DOHH2 (cell line): Measurements from ENCODE around the gene RBPMS2.

Experiments used
- H3F3A ChIP-seq: fragments of 200-600 bp; sonication (generic), shearing (Covaris generic); 2 replicates; pipeline ENCODE4 v1.6.0; 2016; ENCODE audit warnings: antibody characterized with exemption, mild to moderate bottlenecking; ENCODE audit not compliant: control insufficient read depth, insufficient read depth
- H3K27ac ChIP-seq: fragments of 200-600 bp; sonication (generic); 2 replicates; pipeline ENCODE4 v1.5.1; 2014; ENCODE audit warnings: low read depth, mild to moderate bottlenecking, low read length, moderate library complexity
- H3K27me3 ChIP-seq: fragments of 200-600 bp; sonication (generic); 2 replicates; pipeline ENCODE4 v1.6.1; 2014; ENCODE audit warnings: mild to moderate bottlenecking, low read length, mixed read lengths; ENCODE audit not compliant: control insufficient read depth
- H3K36me3 ChIP-seq: fragments of 200-600 bp; sonication (generic); 2 replicates; pipeline ENCODE4 v1.6.1; 2014; ENCODE audit warnings: mild to moderate bottlenecking, low read length, moderate library complexity, mixed read lengths; ENCODE audit not compliant: control insufficient read depth
- H3K4me1 ChIP-seq: fragments of 200-600 bp; sonication (generic); 2 replicates; pipeline ENCODE4 v1.6.1; 2014; ENCODE audit warnings: mild to moderate bottlenecking, low read length, mixed read lengths; ENCODE audit not compliant: control insufficient read depth
- H3K4me2 ChIP-seq: fragments of 200-600 bp; sonication (generic); 2 replicates; pipeline ENCODE4 v1.6.0; 2014; ENCODE audit warnings: mild to moderate bottlenecking, low read length, moderate library complexity
- H3K4me3 ChIP-seq: fragments of 200-600 bp; sonication (generic); 2 replicates; pipeline ENCODE4 v1.5.1; 2014; ENCODE audit warnings: mild to moderate bottlenecking, low read length, mixed read lengths
- H3K79me2 ChIP-seq: fragments of 200-600 bp; sonication (generic); 2 replicates; pipeline ENCODE4 v1.6.1; 2014; ENCODE audit warnings: mild to moderate bottlenecking, low read length, mixed read lengths; ENCODE audit not compliant: control insufficient read depth
- H3K9me2 ChIP-seq: fragments of 200-600 bp; sonication (generic); replicated peaks from 2 replicates; pipeline ENCODE4 v1.6.1; 2014; ENCODE audit warnings: mild to moderate bottlenecking, low read length, mixed read lengths; ENCODE audit not compliant: control insufficient read depth
- H3K9me3 ChIP-seq: fragments of 200-600 bp; sonication (generic); 2 replicates; pipeline ENCODE4 v1.6.1; 2014; ENCODE audit warnings: antibody characterized with exemption, low read length, mixed read lengths; ENCODE audit not compliant: control insufficient read depth, insufficient read depth
- H4K20me1 ChIP-seq: fragments of 200-600 bp; sonication (generic); 2 replicates; pipeline ENCODE4 v1.6.0; 2014; ENCODE audit warnings: low read depth, mild to moderate bottlenecking, antibody characterized with exemption, low read length, moderate library complexity; ENCODE audit not compliant: control insufficient read depth, insufficient read depth
- EZH2phosphoT487 ChIP-seq: fragments of 200-600 bp; sonication (generic); IDR thresholded peaks from 2 replicates; pipeline ENCODE4 v1.6.1; 2017; ENCODE audit warnings: borderline replicate concordance, mild to moderate bottlenecking, antibody characterized with exemption, low read length, moderate library complexity, mixed read lengths
- TF ChIP-seq, protein P1 (sequence below): fragments of 200-600 bp; sonication (generic); IDR thresholded peaks from one replicate; pipeline ENCODE4 v1.5.1; 2014; ENCODE audit warnings: antibody characterized with exemption, mild to moderate bottlenecking, low read depth, low read length; ENCODE audit not compliant: poor library complexity, severe bottlenecking

Gene RBPMS2

DNA sequence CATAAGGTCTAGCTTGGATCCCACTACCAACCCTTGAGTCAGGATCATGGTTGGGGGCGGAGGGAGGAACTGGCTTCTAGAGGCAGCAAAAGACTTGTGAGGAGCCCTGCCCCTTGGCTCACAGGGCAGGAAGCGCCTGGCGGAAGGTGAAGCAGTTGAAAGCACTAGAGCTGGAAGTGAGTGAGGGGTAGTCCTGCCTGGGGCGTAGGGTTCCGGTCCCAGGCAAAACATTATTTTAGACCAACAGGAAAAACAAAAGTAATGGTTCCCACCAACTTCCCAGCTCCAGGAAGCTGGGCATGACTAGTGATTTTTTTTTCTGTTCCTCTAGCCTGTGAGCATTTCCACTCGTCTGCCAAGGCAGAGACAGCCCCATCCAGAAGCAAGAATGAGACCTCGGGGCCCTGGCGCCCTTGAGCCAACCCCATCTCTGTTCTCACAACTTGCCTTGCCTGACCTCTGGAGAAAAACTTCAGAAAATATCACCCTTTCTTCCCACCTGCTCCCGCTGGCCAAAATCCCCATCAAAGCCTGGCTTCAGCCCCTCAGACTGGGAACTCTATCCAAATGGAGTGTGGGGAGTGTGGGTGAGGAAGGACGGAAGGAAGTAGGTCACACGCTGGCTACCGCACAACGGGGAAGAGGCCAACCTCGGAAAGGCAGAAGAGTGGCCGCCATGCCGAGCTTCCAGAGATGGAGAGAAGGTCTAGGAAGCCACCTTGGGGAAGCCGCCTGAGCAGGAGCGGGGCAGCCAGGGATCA, 57.5 kb downstream of the RBPMS2 start:
- Histone ChIP-seq H3K4me2 (no peak overlapping the region), H3K4me1 (no peaks in the 10 kb centered on the region), H3K79me2 (no peaks in the 10 kb centered on the region), H4K20me1 (no peaks in the 10 kb centered on the region), H3K9me3 (no peaks in the 10 kb centered on the region), H3K9me2 (no peaks in the 10 kb centered on the region), H3K36me3 (no peaks in the 10 kb centered on the region), H3K27ac (no peak overlapping the region), H3F3A (no peaks in the 10 kb centered on the region), H3K4me3 (no peak overlapping the region), H3K27me3 (no peaks in the 10 kb centered on the region)
- TF ChIP-seq, protein P1, sequence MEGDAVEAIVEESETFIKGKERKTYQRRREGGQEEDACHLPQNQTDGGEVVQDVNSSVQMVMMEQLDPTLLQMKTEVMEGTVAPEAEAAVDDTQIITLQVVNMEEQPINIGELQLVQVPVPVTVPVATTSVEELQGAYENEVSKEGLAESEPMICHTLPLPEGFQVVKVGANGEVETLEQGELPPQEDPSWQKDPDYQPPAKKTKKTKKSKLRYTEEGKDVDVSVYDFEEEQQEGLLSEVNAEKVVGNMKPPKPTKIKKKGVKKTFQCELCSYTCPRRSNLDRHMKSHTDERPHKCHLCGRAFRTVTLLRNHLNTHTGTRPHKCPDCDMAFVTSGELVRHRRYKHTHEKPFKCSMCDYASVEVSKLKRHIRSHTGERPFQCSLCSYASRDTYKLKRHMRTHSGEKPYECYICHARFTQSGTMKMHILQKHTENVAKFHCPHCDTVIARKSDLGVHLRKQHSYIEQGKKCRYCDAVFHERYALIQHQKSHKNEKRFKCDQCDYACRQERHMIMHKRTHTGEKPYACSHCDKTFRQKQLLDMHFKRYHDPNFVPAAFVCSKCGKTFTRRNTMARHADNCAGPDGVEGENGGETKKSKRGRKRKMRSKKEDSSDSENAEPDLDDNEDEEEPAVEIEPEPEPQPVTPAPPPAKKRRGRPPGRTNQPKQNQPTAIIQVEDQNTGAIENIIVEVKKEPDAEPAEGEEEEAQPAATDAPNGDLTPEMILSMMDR = no peak

DNA sequence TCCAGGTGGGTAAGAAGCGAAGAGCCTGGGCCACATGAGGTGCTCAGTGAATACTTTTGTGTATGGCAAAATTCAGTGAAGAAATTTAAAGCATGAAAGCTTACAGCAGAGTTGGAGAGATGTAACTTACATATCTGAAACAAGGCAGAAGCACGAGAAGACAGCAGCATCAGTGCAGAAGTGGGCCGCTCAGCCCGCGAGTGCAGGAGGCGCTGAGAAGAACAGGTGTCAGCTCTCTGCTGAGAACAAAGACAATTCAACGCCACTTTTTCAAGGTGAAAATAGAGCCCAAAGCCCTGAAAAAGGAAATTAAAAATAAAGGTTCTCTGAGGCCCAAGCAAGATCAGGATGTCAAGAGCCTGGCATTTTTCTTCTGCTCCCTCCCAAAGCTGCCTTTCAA, 58.3 kb downstream of the RBPMS2 start:
- Histone ChIP-seq H3K27me3 (no peaks in the 10 kb centered on the region), H3K36me3 (no peaks in the 10 kb centered on the region), H3K9me2 (no peaks in the 10 kb centered on the region), H3K4me3 (no peak overlapping the region), H3F3A (no peaks in the 10 kb centered on the region), H3K4me1 (no peaks in the 10 kb centered on the region), H3K79me2 (no peaks in the 10 kb centered on the region), H3K4me2 (no peak overlapping the region), H3K9me3 (no peaks in the 10 kb centered on the region), H3K27ac (no peak overlapping the region), H4K20me1 (no peaks in the 10 kb centered on the region)
- TF ChIP-seq, protein P1 = no peak

DNA sequence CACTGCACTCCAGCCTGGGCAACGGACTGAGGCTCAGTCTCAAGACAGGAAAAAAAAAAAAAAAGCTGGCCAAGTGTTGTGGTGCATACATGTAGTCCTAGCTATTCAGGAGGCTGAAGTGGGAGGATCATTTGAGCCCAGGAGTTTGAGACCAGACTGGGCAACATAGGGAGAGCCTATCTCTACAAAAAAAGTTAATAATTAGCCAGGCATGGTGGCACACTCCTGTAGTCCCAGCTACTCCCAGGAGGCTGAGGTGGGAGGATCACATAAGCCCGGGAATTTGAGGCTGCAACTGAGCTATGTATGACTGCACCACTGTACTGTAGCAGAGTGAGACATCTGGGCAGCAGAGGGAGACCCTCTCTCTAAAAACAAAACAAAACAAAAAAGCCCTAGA, 58.9 kb downstream of the RBPMS2 start:
- H4K20me1 ChIP-seq = no peaks in the 10 kb centered on the region
- no peaks in the 10 kb centered on the region for H3K27me3 ChIP-seq
- no peak overlapping the region for H3K27ac ChIP-seq
- no peaks in the 10 kb centered on the region for H3K9me2 ChIP-seq
- H3K9me3 ChIP-seq = no peaks in the 10 kb centered on the region
- no peaks in the 10 kb centered on the region for H3K36me3 ChIP-seq
- H3K4me2 ChIP-seq = no peak overlapping the region
- H3K4me1 ChIP-seq = no peaks in the 10 kb centered on the region
- H3K4me3 ChIP-seq = no peak overlapping the region
- H3F3A ChIP-seq = no peaks in the 10 kb centered on the region
- no peaks in the 10 kb centered on the region for H3K79me2 ChIP-seq
- no peak for TF ChIP-seq EZH2phosphoT487
- TF ChIP-seq, protein P1 = no peak

DNA sequence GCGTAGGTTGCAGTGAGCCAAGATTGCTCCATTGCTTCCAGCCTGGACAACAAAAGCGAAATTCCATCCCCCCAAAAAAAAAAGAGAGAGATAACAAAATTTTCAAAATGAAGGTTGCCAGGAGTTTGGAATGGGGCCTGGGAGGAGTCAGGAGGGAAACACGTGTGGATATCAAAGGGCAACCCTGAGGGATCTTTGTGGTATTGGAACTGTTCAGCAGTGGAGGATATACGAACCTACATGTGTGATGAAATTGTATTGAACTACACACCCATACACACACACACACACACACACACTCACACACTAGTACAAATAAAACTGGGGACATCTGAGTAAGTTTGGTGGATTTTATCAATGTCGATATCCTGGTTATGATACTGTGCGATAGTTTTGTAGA, 61.8 kb downstream of the RBPMS2 start:
- H3K27me3 ChIP-seq = no peaks in the 10 kb centered on the region
- no peak overlapping the region for H3K4me2 ChIP-seq
- H3F3A ChIP-seq = no peaks in the 10 kb centered on the region
- no peaks in the 10 kb centered on the region for H3K9me3 ChIP-seq
- H3K4me3 ChIP-seq = no peak overlapping the region
- TF ChIP-seq, protein P1 = no peak
- no peak for TF ChIP-seq EZH2phosphoT487
- no peaks in the 10 kb centered on the region for H3K4me1 ChIP-seq
- no peak overlapping the region for H3K27ac ChIP-seq
- no peaks in the 10 kb centered on the region for H4K20me1 ChIP-seq
- H3K36me3 ChIP-seq = no peaks in the 10 kb centered on the region
- no peaks in the 10 kb centered on the region for H3K9me2 ChIP-seq
- no peaks in the 10 kb centered on the region for H3K79me2 ChIP-seq
